NCI-H226 (cell line): ENCODE results near the gene FADS2.

ENCODE experiments used
- DNase-seq: peaks from one replicate; pipeline ENCODE4 v3.0.0-alpha.2; 2015

FADS2 gene

DNA sequence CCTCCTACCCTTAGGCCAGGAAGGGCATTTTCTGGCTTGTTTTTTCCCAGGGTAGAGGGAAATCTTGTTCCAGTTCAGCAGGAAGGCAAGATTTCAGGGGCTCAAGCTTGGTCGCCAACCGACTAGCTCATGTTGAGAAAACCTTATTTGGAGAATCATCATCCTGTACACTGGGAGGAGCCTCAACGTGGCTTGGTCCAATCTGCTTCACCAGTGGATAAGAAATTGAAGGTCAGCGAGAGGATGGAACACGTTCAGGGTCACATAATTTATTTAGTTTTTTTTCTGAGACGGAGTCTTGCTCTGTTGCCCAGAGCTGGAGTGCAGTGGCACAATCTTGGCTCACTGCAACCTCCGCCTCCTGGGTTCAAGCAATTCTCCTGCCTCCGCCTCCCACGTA is 20.5 kb downstream of the FADS2 start:
- DNase-seq, result no peak

DNA sequence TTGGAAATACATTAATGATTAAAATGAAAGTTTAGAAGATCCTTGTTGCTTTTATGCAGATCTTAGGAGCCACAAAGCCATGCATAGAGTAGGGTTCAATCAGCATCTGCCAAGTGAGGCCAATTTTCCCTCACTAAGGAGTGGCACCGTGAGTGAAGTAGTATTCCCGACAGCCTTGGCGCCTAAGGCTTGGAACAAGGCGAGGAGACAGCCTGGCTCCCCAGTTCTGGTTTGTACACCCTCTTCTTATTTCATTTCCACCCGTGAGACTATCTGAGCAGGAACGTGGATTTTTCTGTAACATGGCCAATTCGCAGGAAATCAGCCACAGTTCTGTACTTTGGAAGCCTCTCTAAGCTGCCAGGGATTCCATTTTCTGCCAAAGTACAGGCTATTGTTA is 22.6 kb downstream of the FADS2 start:
- DNase-seq, result no peak

DNA sequence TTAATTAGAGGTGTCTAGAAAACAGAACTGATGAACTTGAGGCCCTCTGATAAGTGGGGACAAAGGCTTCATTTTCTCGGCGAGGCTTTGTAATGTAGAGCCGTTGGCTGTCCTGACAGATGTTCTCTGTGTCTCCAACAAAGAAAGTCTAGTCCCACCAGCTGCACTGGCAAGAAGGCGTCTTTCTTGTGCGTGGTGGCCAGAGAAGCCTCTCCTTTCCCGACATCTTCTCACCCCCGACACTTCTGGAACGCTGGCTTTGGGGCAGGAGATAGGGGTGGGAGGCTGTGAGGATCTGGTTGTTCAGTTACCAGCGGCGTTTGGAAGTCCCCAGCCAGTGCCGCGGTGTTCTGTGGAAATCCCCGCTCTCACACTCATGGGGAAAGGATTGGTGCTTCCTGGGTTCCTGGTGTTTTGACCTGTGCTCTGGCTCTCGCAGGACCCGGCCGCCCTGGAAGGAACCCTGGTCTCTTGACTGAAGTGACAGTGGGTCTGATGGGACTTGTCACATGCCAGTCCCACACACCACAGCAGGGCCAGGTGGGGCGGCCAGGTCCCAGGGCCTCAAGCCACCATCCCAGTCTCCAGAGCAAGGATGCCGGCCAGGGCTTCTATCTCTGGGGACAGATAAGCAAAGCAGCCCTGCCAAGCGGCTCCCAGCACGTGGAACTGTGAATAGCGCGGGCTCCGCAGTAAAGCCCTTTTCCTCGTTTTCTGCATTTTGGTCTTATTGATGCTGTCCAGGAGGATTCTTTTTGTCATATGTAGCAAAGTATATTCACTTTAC is 23.2 kb downstream of the FADS2 start:
- DNase-seq, result no peak

DNA sequence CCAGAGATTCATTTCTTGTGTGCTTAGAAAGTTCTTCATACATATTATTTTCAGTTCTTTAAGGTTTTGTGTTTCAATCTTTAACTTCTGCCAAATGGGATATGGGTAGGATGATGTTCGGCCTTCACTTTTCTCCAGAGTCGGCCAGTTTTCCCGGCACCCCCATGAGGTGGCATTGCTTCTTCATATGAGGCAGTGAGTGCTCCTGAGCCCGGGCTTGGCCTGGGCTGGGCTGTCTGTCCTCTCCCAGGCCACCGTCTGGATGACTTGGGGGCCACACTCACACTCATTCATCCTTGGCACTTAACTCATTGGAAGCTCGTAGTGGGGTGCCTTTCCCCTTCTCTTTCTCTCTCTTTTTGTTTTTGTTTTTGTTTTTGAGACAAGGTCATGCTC is 23.8 kb downstream of the FADS2 start:
- no peak for DNase-seq

DNA sequence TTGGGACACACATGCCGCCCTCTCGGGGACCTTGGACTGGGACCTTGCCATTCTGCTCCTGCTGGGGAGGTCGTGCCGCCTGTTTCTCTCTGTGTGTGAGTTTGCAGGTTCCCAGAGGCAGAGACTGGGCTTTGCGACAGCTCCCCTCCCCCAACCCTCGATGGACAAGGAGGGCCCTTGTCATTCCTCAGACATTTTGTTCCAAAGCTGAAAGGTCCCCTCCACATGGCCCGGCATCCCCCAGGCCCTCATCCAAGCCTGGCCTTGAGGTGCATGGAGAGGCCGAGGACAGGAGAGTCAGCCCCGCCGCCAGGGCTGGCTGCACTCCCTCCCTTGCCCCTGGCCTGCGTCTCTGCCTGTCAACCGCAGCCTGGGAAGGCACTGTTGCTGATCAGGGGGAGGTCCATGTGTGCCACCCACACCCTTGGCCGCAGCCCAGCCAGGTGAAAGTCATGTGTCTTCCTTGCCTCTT is 25.6 kb downstream of the FADS2 start:
- DNase-seq, result no peak

GRCh38 chr11:61854206-61854895 is 26.3 kb downstream of the FADS2 start:
- no peak for DNase-seq

DNA sequence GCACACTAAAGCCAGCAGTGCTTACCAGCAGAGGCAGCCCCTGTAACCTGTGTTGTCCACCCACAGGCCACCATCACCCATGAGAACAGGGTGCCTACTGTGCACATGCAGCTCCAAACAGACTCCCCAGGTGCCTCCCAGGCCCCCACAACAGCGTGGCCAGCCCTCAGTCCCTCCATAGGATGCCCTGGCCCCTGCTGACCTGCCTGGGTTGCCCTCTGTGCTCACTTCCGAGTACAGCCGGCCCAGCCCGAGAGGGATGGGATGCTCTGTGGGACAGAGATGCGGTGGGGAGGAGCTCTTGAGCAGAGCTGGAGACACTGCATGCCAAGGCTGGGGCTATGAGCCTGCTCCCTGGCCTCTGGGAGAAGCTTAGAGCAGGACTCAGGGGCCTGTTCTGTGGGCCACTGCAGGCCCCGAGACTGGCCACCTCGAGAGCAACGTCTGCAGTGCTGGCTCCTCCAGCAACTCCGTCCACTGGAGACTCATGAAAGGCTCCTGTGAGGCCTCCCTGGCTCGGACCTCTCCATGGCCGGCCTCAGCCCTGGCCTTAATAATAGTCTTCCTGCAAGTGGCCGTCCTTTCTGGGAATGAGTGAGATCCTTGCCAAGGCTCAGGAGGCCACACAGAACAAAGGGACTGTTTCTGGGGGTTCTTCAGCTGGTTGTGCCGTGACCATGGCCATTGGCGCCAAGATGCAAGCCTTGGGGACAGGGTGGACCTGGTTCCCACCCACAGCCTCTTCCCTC is 27.0 kb downstream of the FADS2 start:
- no peak for DNase-seq

DNA sequence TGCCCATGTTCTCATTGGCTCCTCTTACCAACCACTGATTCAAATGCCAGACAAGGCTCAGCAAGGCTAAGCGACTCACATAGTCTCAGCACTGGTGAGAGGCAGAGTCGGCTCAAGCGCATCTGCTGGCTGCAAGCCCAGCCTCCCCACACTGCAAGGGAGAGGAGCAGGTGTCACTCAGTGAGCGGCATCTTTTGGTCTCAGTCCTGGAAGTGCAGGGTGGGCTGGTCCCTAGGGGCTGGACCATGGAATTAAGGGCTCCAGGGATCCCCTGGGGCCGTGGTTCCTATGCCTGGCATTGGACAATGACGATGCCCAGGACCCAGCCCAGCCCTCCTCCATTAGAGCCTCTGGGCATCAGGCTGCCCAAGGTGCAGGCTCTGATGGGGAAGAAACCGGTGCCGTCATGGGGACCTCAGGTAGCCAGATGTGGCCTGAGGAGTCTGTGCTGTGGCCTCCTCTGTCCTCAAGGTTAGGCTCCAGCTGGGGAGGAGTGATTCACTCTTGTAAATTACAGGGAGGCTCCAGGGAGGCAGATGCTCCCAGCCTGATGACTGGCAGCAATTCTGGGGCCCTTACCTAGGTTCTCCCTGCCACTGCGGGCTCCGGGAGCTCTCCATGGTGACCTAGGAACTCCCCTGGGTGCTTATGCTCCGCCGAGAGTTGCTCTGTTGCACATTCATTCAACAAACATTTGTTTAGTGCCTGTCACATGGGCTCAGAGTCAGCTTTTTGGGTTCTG is 28.0 kb downstream of the FADS2 start:
- no peak for DNase-seq

GRCh38 chr11:61860054-61860903 is 32.2 kb downstream of the FADS2 start:
- DNase-seq, result peak; percentile 86

- no peak for DNase-seq
These were observed 33.5 kb downstream of the FADS2 start for GRCh38 chr11:61861634-61862033.

- DNase-seq, result no peak
These were observed 34.8 kb downstream of the FADS2 start for GRCh38 chr11:61862714-61863547.

- no peak for DNase-seq
These were observed 35.5 kb downstream of the FADS2 start for GRCh38 chr11:61863548-61864081.

GRCh38 chr11:61864814-61865775 is 37.0 kb downstream of the FADS2 start:
- DNase-seq, result no peak

- DNase-seq, result no peak
These were observed 38.3 kb downstream of the FADS2 start for GRCh38 chr11:61866231-61866957.

DNA sequence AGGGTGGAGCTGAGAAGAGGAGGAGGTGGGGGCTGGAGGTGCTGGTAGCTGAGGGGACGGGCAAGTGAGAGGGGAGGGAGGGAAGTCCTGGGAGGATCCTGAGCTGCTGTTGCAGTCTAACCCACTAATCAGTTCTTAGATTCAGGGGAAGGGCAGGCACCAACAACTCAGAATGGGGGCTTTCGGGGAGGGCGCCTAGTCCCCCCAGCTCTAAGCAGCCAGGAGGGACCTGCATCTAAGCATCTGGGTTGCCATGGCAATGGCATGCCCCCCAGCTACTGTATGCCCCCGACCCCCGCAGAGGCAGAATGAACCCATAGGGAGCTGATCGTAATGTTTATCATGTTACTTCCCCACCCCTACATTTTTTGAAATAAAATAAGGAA is 38.9 kb downstream of the FADS2 start:
- DNase-seq, result no peak

DNA sequence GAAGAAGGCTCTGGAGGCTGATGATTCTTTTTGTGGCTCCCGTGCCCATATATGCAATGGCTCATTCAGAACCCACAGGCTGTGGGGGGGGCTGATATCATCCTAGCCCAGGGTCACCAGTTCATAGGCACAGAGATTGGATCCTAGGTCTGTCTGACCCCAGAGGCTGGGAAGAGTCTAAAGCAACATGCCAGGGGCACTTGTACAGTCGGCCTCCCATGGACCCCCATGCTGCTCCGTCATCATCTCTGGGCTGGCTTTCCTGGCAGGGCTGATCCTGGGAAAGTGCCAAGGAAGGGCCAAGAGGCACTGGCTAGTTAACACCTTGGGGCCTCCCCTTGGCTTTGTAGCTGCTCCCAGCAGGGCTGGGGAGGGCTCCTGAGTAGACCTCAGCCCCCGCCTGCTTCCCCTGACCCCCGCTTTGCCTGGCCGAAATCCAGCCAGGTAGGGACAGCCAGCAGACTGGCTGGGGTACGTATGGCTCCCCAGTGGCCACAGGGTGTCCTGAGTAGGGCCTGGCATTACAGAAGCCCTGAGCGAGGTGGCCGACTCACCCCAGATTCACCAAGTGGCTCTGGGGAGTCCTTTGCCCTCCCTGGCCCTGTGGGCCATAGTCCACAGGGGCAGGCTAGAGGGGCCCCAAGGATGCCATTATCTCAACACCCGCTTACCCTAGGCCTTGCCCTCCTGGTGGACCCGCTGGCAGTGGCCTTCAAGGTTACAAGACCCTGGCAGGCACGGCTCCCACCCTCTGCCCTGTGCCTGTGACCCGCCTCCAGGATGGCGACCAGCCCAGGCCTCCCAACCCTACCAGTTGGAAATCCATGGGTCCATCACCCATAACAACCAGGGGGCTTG is 40.7 kb downstream of the FADS2 start:
- no peak for DNase-seq

GRCh38 chr11:61869429-61869707 is 41.3 kb downstream of the FADS2 start:
- no peak for DNase-seq
